GM04503 (cell line): ENCODE data around the gene CYP46A1.

Source experiments
- DNase-seq: peaks from one replicate; pipeline ENCODE4 v3.0.0-alpha.2; 2012; ENCODE audit warnings: low read depth

CYP46A1 gene

DNA sequence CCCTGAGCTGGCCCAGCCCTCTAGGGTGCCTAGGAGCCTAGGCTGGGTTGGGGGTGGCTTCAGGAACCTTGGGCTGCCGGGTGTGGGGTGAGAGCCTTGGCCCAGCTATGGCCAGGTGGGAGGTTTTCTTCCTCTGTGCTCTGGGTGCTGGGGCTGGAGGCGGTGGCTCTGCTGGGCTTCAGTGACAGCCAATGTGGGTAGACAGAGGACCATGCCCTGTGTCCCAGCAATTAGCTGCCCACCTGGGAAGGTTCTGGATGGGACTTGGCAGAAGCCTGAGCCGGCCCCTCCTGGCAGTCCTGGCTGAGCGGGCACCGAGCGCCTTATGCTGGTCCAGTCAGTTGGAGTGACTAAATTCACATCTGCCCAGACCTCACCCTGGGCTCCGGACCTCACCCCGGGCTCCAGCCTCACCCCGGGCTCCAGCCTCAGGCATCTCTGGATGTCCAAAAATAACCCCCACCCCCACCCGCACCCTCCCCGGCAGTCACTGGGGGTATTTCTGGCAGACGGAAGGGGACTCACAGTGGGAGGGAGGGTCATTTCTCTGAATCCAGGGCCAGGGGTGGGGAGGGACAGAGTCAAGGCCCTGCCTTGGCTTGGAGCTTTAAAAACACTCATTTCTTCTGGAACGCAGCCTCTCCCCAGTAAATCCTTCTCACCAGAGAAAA is 46.9 kb downstream of the CYP46A1 start:
- DNase-seq: no peak

DNA sequence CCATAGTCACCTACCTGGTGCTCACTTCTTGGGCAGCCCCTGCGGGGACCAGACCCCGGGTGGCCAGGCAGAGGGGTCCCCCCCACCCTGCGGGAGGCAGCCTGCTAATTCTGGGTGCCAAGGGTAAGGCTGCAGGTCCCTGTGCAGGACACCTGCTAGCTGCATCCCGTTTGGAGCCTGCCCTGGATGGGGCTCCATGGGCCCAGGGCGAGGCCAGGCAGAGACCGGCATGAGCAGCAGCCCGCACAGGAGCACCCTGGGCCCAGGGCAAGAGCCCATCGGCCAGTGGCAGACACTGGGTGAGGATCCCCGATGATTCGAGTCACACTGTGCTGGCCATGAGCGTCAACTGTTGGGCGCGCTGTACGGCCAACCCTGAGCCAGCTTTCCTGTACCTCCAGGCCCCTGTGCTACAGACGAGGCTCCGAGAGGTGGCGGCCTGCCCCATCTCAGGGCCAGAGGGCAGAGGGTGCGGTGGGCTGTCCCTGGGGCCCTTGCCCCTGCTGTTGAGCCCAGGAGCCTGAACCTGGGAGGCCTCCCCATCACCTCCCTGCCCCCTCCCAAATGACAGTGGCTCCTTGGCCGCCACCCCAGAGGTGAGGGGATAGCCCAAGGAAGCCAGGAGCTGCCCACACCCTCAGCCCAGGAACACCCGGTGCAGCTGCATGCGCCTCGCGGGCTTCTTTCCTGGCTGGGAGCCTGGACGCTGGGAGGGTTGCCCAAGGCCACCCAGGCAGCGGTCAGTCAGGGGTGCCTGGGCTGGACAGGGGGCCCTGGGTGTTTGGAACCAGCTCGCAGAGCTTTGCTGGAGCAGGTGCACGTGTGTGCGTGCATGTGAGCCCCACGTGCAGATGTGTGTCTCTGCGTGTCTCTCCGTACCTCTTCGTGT is 47.7 kb downstream of the CYP46A1 start:
- no peak for DNase-seq

DNA sequence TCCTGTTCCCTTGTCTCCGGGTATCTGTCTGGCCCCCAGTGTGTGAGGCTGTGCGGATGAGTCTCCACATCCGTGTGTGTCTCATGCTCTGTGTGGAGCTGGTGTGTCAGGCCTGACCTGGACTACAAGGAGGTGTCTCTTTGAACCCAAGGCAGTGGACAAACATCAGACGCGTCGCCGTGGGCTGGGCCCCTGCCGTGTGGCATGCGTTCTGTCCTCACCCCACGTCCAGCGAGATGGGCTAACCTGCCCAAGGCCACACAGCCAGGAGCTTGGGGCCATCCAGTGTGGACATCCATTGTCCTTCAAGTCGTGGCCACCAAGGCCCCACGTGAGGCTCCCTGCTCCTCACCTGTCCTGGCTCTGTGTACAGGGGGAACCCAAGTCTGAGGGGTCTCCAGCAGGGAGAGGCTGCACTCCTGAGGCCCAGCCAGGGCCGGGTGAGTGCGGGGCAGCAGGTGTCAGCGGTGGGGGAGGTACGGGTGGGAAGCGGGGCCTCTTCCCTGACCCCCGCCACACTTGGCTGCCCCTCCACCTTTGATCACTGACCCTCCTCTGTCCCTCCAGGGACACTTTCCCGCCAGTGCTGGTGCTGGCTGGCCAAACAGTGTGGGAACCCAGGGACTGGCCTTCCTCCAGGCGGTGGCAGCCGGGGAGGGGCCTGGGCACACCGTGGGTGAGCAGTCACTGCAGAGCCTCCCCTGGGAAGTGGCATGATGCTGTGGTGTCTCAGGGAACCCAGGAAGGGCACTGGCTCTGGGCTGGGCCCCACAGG is 48.5 kb downstream of the CYP46A1 start:
- DNase-seq: no peak

DNA sequence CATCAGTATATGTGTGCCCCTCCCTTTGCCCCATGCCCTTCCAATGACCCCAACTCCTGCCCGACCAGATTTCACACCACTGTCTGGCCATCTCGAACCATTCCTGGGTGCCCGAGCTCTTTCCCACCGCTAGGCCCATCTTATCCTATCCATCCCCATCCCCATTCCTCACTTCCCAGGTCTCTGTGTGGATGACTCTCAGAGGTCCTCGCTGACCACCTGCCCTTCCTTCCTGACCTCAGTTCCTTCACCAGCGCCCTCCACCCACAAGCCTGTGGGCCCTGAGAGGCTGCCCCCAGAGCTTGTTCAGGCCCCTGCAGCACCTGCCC is 49.1 kb downstream of the CYP46A1 start:
- DNase-seq: no peak

DNA sequence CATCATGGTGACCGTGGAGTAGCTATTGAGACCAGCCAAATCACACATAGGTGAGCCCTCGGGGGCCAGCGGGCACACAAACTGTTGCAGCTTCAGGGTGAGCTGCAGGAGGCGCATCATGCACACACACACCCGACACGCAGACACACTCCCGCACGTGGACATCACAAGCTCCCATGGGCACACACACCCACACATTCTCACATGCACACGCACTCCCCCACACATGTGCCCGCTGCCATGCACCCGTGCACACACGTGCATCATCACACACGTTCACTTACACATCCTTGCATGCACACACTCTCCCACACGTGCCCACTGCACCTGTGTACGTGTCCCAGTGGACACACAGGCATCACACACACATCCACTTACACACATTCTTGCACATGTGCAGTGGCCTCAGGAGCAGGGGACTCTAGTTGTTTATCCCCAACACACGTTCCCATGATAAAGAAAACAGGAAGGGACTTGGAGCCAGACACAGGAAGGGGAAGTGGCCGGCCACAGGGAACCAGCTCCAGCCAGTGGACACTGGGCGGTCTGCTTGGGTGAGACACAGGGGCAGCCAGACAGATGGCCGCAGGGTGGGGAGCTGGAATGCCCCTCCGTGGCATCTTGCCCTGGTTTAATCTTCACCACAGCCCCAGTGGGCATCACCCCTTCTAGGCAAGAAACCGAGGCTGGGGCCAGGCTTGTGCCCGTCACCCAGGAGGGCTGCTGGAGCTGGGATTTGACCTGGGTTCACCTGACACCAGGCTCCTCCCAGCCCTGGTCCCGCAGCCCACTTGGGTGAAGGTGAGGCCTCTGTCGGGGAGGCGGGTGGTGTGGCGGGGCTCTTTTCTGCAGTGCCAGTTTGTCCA is 49.7 kb downstream of the CYP46A1 start:
- no peak for DNase-seq

DNA sequence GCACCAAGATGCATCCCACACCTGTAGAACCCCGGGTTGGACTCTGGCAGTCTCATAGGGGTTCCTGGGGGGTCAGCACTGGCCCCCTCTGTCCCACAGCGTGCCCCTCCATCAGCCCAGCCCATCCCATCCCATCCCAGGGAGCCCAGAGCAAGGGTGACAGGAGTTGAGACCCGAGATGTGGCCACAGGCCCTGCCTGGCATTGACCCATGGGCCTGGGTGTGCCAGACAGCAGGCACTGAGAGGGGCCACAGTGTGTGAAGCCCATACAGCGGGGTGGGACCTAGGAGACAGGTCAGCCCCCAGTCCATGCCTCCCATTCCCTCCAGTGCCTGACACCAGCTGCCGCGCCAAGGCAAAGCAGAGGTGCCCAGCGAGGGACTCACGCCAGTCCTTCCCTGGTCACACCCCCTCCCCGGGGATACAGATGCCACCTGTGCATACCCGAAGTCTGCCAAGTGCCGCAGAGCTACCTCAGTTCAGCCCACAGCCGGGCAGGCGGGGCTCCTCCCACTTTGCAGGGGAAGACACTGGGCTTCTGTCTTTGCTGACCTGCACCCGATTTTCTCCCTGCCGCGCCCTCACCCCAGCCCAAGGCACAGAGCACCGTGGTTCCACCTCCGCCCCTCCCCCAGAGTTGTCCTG is 50.4 kb downstream of the CYP46A1 start:
- DNase-seq: no peak

DNA sequence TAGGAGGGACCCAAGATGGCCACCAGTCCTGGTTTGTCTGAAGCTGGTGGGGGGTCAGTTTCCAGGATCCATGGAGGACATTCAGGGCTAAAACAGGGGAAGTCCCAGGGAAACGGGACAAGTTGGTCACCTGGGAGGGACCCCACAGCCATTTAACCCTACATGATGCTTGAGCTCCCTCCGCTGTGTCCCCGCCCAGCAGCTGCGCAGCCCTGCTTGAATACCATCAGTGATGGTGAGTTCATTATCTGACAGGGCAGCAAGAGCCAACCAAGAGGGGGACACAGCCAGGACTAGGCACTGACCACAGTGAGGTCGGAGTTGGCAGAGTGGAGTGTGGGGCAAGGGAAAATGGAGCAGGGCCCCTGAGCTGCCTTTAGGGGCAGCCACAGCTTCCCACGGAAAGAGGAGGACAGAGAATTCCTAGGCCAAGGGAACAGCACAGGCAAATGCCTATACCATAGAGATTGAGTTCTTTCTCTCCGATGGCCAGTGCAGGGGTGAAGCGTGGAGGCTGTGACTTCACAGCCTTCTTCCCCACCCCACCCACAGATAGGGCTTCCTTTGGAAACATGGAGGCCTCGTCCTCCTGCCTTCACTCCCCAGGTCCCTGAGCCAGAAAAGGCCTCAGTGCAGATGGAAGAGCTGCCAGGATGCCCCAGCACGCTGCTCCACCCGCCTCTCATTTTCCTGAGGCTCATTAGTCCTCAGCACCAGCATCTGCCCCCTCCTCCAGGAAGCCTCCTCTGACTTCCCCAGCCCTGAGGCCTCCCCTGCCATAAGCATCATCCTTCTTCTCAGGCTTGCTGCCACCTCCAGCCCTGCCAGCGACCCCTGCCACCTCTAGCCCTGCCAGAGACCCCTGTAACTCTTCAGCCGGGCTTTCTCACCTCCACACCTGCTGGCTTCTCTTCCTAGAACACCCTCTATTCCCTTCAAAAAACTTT is 51.4 kb downstream of the CYP46A1 start:
- no peak for DNase-seq

DNA sequence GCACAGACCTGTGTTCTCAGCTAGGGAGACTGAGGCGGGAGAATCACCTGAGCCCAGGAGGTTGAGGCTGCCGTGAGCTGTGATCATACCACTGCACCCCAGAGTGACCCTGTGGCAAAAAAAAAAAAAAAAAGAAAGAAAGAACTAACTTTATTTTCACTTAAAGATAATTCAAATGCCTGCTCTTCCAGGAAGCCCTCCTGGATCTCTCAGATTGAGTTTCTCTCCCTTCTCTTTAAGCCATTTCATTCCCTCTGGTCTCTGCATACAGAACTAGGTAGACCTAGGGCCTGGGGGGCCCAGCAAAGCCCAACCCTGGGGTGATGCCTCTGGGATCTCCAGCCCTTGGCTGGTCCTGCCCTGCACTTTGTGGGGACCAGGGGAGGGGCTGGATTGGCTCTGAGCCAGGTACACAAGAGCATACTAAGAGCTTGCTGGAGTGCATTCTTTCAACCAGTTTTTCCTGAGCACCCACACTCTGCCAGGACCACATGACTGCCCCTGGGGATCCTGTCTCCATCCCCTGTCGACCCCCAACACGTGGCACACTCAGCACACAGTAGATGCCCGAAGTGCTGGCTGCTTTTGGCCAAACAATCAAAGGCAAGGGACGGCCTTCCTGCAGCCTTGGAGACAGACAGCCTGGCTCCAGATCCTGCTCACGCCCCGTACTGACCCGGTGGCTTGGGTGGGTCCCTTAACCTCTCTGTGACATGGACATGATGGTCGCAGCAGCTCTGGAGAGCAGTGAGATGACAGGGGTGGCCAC is 52.7 kb downstream of the CYP46A1 start:
- no peak for DNase-seq

DNA sequence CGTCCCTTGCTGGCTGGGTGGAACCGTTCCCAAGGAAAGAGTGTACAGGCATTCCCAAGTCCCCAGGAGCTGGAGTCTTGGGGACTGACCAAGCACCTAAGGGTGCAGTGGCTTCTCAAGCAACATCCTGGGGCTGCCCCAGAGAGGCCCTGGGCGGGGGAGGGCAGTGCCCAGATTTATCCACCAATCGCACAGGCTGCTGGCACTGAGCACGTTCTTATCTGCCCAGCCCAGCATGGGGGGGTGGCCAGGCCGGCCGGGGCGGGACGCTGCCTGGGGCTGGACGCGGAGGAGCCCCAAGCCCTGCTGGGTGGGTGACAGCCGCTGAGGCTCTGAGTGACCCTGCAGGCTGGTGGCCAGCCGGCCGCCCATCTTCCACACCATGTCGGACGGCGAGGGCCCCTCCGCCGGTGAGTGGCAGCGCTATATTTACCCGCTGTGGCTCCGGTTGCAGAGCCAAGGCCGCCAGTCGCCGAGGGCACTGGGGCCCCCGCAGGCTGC is 53.4 kb downstream of the CYP46A1 start:
- DNase-seq: no peak

DNA sequence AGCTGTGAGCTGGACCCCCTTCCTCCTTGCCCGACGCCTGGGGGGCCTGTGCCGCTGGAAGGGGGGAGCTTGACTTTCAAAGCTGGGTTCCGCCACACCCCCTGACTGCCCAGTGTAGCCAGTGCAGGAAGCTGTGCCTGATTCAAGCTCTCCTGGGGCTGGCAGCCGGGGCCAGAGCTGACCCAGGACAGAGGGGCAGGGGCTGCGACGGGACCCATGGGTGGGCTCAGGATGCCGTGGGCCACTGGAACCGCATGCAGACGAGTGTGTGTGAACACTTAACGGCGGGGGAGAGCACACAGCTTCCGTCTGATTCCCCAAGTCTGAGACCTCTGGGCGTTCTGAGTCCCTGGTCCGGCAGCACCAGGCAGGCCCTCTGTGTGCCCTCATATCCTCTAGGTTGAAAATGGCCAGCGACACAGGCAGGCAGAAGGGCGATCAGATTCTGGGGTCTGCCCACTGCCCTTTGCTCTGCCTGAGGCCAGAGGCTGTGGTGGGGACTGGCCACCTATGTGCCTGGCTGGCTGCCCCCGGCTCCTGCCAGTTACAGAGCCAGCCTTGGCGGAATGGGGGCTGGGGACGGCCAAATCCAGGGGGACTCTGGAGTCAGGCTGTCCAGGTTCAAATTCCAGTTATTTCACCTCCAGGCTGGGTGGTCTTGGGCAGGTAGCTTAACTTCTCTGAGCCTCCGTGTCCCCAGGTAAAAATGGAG is 54.0 kb downstream of the CYP46A1 start:
- no peak for DNase-seq

DNA sequence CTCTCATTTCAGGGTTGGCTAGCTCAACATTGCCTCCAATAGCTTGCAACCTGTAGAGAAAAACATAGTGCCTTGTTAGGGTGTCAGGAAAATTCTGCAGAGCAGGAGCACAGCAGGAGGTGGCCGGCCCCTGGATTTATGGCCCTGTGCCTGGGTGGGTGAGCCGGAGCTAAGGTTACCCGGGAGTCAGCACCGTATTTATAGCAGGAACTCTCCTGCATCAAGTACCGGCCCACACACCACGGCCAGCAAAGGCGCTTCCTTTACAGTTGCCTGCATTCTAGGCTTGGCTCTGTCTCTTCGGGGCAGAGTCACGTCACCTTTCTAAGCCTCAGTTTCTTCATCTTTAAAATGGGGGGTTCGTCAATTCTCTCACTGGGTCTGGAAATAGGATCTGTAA is 56.3 kb downstream of the CYP46A1 start:
- no peak for DNase-seq

DNA sequence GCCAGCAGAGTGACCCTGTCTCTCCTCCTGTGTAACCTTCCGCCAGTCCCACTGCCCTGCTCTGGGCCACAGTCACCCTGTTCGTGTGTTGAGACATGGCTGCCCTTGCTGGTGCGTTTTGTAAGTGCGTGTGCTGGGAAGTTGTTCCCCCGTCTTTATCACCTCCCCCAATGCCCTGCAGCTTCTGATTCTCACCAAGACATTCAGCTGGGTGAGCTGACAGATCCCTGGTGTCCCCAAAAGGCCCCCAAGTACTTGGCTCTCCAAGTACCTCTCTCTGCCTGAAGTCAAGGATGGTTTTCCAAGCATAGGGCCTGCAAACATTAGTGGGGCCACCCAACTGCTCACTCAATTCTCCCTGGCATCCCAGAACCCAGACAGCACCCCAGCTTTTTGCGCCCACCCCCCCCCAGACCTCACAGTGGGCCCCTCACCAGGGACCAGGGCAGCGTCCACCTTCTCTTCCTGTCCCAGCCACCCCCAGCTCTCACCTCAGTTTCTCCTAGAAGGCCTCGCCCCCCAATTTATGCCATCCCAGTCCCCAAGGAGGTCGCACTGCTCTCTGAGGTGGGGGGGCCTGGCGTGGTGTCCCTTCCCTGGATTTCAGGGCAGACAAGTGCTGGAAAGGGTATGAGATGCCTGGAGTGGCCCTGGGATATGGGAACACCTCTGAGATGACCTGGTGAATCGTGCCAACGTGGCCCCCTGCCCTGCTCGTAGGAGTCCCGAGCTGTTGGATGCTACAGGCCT is 57.3 kb downstream of the CYP46A1 start:
- no peak for DNase-seq

DNA sequence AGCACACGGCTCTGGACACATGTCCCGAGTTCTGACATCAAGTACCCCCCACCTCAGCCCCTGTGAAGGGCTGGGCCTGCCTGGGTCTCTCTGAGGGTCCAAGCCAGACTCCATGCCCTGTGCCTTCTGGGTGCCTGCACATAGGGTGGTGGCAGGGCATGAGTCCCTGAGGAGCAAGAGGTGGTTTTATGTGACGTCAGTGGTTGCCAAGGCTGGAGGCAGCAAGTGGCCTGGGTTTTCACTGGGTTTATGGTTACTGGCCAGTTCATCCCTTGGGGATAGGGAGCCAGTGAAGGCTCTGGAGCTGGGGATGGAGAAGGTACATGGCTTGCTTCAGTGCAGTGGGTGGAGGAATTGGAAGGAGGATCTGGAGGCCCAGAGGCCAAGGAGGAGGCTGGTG is 58.0 kb downstream of the CYP46A1 start:
- no peak for DNase-seq

DNA sequence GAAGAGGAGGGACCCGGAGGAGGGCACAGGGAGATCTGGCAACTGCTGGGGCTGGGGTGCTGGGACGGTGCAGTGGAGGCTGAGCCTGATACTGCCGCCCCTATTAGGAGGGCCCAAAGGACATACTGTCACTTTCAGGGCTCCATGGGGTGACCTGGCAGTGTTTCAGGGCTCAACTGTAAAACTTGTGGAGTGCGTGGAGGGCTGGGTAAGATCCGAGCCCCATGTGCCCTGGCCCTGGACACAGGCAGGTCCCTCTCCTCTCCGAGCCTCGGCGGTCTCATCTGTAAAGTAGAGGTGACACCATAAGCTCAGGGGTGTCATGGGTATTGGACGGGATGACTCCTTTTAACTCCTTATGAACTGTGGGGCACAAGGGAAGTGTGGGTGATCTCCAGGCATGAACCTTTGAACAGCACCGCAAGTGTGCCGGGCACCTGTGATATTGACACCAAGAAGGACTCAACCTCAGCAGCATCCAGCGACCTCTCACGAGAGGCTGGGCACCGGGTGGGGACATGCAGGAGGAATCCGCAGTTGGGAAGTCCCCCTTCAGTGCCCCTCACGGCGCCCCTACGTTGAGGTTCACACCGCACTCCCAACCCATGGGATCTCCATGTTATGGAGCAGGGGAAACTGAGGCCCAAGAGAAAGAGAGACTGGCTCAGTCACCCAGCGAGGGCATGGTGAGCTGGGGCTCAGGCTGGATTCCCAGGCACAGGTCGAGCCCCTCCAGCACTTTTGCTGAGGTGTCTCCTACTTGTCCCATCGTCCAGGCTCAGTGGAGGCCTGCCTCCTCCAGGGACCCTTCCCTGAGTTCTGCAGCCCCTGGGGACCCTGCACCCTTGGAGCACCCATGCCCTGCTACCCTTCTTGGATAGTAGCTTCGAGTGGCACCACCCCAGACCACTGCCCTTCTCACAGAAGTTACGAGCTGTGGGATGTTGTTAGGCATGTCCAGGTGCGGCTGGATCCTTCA is 58.7 kb downstream of the CYP46A1 start:
- no peak for DNase-seq

DNA sequence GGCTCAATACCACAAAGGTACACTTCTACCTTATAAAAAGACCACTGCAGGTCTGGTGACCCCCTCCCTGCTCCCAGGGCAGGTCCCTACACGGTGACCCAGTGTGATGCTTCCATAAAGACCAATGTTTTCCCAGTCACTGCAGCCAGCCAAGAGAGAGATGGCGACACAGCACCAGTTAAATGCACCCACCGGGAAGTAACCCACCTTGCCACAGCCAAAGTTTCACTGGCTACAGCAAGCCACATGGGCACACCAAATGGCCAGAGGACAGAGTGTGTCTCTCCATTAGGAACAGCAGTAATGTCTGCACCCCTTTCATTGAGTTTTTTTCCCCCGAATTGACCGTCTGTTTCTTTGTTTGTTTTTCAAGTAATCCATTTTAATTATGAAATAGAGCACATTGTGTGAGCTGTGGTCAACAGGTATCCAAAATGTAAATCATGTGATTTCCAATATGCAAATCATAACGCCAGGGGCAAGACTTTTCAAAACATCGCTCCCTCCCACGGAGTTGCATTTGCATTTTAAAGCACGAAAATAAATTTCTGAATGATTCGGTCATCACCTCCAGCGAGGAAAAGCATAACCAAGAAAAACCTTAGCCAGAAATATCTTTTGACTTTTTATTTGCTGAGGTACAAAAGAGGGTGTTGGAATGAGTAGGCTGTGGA is 60.2 kb downstream of the CYP46A1 start:
- no peak for DNase-seq

DNA sequence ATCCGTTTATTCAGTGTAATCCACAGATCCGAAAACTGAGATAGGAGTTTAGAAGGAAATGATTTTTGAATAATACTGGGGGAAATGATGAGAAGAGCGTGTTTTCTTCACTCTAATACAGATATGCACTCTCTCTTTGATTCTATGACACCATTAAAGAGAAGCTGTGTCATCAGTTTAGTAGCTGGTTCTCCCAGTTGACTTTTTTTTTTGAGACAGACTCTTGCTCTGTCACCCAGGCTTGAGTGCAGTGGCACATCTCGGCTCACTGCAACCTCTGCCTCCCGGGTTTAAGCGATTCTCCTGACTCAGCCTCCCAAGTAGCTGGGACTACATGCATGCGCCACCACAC is 60.8 kb downstream of the CYP46A1 start:
- DNase-seq: no peak
